Measurements from ENCODE around the gene SLC28A1.
A peak's percentile ranks its signal among the peaks of the same experiment; 100 is the strongest.

SLC28A1 gene

DNA sequence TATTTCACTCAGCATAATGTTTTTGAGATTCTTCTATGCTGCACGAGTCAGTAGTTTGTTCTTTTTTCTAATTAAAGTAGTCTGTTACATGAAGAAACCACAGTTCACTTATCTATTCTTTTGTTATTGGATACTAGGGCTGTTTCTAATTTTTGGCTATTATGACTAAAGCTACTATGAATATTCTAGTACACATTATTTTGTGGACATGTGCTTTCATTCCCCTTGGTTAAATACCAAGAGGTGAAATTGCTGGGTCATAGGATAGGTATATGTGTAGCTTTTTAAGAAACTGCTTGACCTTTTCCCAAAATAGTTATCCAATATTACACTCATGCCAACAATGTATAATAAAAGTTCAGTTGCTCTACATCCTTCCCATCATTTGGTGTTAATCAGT lies 106.0 kb downstream of the SLC28A1 start:
- H3K27ac ChIP-seq (ENCODE audit: low read length) = no peak overlapping the region
- no peaks in the 10 kb centered on the region for H3K36me3 ChIP-seq (ENCODE audit: control insufficient read depth in 1 of 2, insufficient read depth in 2 of 2, low read length in 2 of 2)
- no peak overlapping the region for H3K4me3 ChIP-seq (ENCODE audit: low read depth in 1 of 2, low read length in 2 of 2)
- no peaks in the 10 kb centered on the region for H3K9me3 ChIP-seq (ENCODE audit: control insufficient read depth in 1 of 2, low read length in 2 of 2)
- H3K4me1 ChIP-seq (ENCODE audit: control insufficient read depth in 1 of 2, insufficient read depth in 2 of 2, low read length in 2 of 2) = peaks cover 10 to 32% of the 10 kb centered on the region in 2 donors
- H3K27me3 ChIP-seq (ENCODE audit: low read depth, low read length) = no peaks in the 10 kb centered on the region

DNA sequence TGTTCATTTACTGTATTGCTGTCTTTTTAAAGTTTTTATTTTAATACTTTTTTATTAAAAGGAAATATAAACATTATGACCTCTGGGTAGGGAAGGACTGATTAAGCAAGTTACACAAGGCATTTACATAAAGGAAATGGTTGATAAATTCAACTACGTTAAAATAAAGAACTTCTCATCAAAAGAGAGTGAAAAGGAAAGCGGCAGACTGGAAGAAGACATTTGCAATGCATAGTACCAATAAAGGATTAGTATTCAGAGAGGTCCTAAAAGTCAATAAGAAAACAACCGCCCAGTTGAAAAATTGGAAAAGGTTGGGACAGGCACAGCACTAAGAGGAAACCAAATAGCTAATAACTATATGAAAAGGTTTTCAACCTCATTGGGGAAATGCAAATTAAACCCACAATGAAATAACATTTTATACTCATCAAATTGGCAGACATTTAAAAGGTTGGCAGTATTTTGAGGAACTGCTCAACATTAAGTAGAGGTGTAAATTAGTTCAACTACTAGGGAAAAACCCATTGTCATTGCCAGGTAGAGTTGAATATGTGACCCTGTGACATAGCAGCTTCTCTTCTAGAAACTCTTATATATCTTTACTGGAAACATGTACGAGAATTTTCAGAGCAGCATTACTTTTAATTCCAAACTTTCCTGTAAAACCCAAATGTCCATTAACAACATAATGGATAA lies 106.7 kb downstream of the SLC28A1 start:
- Histone ChIP-seq H3K27me3 (ENCODE audit: low read depth, low read length) (no peaks in the 10 kb centered on the region), H3K4me1 (ENCODE audit: control insufficient read depth in 1 of 2, insufficient read depth in 2 of 2, low read length in 2 of 2) (peaks cover 8 to 26% of the 10 kb centered on the region in 2 donors), H3K27ac (ENCODE audit: low read length) (no peak overlapping the region), H3K4me3 (ENCODE audit: low read depth in 1 of 2, low read length in 2 of 2) (no peak overlapping the region), H3K36me3 (ENCODE audit: control insufficient read depth in 1 of 2, insufficient read depth in 2 of 2, low read length in 2 of 2) (no peaks in the 10 kb centered on the region), H3K9me3 (ENCODE audit: control insufficient read depth in 1 of 2, low read length in 2 of 2) (no peaks in the 10 kb centered on the region)

DNA sequence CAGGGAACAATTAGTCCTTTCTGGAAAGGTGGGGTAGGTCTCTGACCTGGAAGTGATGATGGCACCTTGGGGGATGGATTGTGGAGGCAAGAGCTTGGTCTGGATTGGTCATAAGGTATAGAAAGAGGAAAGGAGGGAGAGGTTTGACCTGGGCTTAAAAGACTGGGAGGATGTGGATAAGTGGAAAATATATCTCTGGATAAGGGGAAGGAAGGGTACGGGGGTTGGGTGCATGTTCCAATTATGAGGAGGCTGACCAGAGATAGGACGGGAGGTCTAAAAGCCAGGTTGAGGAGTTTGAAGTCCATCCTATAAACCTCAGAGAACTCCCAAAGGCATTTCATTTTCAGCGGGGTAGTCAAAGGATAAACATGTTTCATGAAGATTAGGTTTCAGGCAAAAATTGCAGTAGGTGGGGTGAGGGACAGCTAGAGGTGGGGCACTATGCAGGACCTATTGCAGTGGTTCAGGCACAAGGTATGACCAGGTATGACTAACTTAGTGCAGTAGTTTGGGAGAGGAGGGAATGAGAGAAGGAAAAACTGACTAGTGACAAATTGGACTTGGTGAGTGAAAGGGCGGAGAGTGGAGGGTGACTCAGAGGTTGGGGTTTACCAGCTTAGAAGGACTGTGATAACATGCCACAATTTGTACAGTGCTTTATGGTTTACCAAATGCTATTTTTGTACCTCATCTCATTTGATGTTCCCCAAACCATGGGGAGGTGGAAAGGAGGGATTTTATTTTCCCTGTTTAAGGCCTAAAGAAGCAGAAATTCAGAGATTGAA lies 107.9 kb downstream of the SLC28A1 start:
- H3K27ac ChIP-seq (ENCODE audit: low read length) = peak overlapping the region; percentile 47
- no peaks in the 10 kb centered on the region for H3K27me3 ChIP-seq (ENCODE audit: low read depth, low read length)
- H3K4me3 ChIP-seq (ENCODE audit: low read depth in 1 of 2, low read length in 2 of 2) = no peak overlapping the region
- H3K9me3 ChIP-seq (ENCODE audit: control insufficient read depth in 1 of 2, low read length in 2 of 2) = no peaks in the 10 kb centered on the region
- no peaks in the 10 kb centered on the region for H3K36me3 ChIP-seq (ENCODE audit: control insufficient read depth in 1 of 2, insufficient read depth in 2 of 2, low read length in 2 of 2)
- H3K4me1 ChIP-seq (ENCODE audit: control insufficient read depth in 1 of 2, insufficient read depth in 2 of 2, low read length in 2 of 2) = peaks cover 8 to 18% of the 10 kb centered on the region in 2 donors
